ENCODE measurements around the gene APBA2.

The APBA2 gene

DNA sequence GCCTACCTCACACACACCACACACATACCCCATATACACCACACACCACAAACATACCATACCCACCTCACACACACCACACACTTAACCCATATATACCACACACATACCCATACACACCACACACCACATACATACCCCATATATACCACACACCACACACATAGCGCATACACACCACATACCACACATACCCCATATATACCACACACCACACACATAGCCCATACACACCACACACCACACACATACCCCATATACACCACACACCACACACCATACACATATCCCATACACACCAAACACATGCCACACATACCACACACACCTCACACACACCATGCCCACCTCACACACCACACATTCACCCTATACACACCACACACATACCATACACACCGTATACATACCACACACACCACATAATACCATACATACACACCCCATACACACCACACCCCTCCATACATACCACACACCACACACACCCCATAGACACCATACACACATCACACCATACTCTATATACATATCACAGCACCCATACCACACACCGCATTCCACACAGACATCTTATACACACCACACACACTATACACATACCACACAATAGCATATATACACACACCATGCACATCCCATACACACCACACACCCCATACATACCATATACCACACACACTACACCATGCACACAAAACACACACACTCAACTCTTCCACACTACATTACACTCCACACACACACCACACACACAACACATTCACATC lies 29.5 kb downstream of the APBA2 start:
- DNase-seq (ENCODE audit: low read depth, low spot score), result no peak

DNA sequence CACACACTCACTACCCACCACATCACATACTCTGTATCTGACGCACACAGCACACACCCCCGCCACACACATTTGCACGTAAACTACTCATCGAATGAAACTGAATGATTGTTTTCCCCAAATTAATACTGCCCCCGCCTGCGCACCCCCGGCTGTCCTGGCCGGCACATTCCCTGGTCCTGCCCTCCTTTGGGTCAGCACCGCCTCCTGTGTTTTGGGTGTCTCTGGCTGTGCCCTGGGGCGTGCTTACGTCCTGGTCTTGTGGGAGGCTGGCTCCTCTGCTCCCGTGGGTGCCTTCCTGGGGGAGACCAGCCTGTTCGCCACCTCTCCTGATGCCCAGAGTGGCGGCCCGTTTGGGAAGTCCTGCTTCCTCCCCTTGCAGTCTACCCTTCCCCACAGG lies 30.2 kb downstream of the APBA2 start:
- no peak for DNase-seq (ENCODE audit: low read depth, low spot score)

DNA sequence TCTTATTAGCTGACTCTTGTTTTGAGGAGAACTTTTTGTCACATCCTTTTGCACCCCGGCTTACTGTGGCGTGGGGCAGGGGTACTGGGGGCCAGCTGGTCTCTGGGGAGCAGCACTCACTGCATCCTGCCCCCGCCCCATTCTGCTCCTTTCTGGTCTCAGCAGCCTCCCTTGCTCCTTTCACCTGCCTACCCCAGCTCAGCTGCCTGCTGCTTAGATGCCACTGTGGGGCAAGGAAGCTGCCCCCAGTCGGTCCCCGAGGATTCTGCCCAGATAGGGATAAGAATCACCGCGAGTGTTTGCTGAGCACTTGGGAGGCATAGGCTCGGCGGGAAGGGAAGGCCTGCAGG lies 32.0 kb downstream of the APBA2 start:
- DNase-seq (ENCODE audit: low read depth, low spot score), result no peak

DNA sequence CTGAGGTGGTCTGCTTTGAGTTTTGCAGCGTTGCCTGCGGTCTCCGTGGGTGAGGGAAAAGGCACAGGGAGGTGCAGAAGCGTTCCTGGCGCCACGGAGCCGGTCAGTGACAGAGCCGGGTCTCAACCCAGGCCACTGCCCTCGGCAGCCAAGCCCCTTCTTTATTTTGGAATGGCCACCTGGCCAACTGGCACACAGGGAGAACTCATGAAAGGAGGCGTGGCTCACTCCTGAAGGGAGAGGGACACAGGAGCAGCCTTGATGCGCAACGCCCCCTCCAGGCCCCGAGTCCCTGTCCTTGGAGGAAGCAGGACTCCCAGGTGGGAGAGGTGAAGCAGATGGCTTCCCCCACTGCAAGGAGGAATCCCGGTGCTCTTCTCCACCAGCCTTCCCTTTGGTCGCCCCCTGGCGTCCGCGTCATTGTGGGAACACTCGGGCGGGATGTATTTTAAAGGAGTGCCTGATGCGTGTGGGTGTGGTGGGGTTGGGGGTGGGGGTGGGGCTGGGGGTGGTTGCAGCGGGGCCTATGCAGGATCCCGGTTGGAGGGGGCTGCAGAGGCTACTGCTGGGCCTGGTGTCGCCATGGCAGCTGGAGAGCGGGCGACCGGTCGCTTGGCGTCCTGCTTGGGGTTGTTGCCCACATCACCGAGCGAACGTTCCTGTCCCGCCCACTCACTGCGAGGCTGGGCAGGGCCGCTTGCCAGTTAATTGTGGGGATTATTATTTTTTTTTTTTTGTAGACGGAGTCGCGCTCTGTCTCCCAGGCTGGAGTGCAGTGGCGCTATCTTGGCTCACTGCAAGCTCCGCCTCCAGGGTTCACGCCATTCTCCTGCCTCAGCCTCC lies 32.6 kb downstream of the APBA2 start:
- DNase-seq (ENCODE audit: low read depth, low spot score), result no peak

DNA sequence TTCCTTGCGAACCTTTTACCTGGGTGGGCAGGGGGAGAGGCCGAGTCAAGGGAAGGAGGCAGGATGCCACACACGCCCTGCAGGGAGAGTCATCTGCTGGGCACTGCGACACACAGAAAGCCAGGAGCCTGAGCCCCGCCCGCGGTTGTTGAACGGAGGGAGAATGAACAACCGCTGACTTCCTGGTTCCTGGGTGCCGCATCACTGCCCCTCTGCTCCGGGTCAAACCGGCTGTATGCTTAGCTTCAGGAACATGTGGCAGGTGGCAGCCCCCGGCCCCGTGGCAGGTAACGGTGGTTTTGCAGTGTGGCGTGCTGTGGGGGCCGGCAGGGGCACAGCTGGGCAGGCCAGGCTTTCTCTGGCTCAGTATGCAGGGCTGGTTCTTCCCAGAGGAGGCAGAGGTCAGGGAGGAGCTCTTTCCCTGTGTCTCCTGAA lies 33.4 kb downstream of the APBA2 start:
- no peak for DNase-seq (ENCODE audit: low read depth, low spot score)

DNA sequence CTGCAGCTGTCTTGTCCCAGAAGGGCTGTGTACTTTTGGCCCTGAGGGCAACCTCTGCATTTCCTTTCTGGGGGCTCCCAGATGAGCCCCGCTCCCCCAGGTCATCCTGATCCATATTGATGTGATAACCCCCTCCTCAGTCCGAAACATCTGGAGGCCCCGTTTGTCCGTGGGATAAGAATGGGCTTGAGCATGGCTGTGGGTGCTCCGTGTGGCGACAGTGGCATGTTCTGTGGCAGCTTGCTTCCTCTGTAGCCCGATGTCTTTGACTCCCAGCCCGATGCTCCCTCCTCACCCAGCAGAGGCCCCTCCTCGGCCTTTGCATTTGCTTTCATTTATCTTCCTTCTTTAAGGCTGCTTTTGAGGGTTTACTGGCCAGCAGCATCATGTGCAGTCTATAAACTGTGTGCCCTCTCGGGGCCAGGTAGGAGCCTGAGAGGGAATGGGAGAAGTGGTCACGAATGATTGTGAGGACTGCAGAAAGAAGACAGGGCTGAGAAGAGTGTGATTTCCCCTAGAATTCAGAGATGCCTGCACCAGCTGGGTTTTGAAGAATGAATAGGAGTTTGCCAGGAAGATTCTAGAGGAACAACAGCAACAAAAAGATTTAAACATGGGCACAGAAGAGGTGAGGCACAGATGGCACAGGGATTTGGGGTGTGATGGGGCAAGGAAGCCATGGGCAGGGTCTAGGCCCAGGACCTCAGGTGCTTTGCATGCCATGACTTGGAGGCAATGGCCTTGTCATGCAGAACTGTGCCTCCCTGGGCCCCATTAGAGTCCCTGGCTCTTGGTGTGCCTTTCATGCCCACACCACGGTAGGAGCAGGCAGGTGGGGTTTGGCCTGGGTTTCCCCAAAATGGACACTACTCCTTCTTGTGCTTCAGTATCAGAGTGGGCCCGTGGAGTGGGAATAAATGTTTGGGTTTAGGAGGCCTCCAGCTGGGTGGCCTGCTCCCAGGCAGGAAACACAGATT lies 34.2 kb downstream of the APBA2 start:
- no peak for DNase-seq (ENCODE audit: low read depth, low spot score)

DNA sequence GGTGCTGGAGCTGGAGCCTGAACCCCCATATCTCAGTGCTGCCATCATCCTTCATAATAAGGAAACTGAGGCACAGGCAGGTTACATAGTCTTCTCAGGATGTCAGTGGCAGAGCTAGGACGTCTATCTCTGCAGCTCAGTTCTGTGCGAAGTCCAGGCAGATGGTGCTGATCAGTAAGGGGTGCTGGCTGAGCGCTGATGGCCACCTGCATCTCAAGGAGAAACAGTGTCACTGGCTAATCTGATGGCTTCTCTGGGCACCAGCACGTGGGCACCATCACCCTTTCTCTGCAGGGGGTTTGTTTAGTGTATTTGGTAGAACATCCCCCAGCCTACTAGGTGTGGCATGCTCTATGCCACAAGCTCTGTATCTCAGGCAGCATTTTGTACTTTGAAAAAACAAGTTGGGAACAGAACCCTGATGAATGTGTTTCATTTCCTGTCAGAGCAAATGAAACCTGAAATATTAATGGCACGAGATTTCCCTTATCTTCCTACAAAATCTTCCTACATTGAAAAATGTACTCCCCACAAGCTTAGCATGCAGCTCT lies 35.1 kb downstream of the APBA2 start:
- DNase-seq (ENCODE audit: low read depth, low spot score), result no peak

DNA sequence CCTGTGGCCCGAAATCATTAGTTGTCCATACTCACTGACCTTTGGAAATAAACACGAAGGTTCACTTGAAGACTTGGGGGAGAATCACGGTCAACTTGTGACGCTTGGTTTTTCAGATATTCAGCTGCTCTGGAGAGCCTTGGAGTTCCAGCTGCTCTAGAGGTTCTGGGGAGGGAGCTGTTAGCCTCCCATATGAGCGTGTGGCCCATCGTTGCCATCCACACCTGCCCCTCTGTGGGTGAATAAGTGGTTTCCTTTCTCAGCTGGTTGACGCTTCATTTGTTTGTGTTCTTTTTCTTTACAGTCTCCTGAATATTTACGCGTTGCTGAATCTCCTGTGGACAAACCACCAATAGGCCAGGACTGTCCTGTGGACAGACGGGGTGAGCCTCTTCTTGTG lies 35.6 kb downstream of the APBA2 start:
- no peak for DNase-seq (ENCODE audit: low read depth, low spot score)

DNA sequence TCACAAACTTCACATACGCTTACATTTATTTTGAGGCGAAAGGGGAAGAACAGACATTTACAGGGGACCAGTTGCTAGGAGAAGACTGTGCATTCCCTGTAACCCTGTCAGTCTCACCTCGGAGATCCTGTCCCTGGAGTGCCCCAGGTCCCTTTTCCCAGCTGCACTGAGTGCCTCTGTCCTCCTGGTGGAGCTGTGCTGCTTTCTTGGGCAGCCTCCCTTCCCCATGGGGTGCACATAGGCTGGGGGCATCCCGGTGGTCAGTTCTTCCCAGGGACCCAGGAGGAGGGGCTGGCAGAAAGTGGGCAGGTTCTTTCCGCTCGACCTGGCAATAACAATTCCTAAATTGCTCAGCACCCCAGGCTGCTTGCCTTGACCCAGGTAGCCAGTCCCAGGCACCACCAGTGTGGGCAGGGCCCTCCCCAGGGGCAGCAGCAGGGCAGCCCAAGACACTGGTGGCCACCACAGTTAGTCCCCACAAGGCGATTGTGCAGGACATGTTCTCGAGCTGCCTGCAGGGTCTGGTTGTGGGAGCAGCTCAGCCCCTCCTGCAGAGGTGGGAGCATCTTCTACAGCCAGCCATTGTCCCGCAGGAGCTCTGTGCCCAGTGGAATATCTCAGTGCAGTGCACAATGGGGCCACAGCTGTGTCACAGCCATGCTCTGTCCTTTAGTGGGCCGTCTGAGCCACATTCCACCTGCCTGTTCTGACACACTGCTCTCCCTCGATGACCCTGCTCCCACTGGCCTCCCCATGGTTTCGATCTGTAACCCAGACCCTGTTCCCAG lies 36.3 kb downstream of the APBA2 start:
- DNase-seq (ENCODE audit: low read depth, low spot score), result no peak

DNA sequence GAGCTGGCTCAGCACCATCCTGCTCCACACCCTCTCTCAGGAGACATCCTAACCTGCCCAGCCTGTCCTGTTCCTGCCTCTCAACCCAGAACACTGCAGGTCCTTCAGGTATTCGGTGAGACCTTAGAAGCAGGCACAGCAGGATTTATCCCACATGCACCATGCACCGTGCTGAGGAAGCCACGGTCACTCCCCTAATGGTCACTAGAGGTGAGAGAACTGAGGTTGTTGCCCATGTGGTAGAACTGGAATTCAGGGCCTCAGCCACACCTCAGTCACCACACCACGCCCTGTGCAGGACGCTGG lies 36.9 kb downstream of the APBA2 start:
- no peak for DNase-seq (ENCODE audit: low read depth, low spot score)

DNA sequence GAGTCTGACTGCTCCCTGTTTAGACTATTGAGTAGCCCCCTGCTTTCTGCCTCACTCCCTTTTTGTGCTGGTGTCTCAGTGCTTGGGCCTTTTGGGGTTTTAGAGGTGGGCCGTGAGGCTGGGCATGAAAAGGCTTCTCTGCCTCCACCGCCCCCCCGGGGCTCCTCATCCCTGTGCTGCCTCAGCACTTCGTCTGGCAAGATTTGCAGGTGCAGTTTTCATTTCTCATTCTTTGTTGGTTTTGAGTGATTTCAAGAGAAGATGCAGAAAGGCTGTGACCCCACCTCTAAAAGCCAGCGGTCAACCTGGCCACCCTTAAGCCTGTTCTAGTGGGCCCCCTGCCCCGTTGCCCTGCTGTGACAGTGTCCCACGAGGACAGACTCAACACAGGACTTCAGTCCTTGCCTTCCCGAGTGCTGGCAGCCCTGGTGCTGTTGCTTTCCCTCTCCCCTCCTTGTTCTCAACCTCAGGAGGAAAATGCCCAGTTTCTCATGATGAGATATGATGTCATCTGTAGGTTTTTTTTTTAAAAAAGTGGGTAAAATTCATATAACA lies 38.0 kb downstream of the APBA2 start:
- DNase-seq (ENCODE audit: low read depth, low spot score), result no peak

DNA sequence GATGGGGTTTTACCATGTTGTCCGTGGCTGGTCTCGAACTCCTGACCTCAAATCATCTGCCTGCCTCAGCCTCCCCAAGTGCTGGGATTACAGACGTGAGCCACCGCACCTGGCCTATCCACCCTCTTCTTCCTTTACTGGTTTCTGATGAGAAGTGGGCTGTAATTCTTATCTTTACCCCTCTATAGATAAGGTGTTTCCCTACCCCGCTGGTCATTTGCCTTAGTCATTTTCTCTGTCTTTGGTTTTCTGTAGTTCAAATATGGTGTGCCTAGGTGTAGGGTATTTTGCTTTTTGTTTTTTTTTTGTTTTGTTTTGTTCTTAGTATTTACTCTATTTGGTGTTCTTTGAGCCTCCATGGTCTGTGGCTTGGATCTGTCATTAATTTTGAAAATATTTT lies 41.3 kb downstream of the APBA2 start:
- no peak for DNase-seq (ENCODE audit: low read depth, low spot score)

DNA sequence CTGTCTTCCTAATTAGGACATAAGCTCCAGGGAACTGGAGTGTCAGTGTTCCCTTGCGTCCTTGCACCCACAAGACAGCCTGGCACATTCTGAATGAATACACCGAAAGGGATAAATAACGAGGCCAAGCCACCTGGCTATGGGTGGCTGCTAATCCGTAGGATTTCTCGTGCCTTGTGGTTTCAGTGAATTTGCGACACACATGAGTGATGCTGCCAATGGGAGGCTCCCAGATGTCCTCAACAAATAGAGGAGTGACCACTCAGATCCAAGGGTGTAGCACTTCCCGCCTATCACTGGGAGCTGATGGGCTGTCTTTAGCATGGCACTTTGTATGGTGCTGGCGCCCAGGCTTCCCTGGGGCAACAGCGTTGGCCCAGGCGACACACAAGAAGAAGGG lies 43.4 kb downstream of the APBA2 start:
- DNase-seq (ENCODE audit: low read depth, low spot score), result no peak

DNA sequence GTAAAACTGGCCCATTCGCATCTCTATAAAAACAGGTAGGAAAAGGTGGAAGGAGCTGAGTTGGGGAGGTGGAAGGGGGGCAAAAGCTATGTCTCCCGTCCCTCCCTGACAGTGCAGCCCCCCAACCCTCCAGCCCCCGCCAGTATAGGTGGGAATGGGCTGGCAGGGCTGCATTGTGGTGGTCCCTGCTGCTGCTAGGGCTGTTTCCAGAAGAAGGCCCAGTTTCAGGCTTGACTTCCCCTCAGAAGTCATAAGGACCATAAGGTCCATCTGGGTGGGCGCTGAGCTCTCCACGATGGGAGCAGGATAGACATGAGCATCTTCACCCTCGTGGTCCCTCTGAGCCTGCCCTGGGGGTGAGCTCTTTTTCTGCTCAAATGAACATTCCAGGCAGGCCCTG lies 44.2 kb downstream of the APBA2 start:
- DNase-seq (ENCODE audit: low read depth, low spot score), result no peak

DNA sequence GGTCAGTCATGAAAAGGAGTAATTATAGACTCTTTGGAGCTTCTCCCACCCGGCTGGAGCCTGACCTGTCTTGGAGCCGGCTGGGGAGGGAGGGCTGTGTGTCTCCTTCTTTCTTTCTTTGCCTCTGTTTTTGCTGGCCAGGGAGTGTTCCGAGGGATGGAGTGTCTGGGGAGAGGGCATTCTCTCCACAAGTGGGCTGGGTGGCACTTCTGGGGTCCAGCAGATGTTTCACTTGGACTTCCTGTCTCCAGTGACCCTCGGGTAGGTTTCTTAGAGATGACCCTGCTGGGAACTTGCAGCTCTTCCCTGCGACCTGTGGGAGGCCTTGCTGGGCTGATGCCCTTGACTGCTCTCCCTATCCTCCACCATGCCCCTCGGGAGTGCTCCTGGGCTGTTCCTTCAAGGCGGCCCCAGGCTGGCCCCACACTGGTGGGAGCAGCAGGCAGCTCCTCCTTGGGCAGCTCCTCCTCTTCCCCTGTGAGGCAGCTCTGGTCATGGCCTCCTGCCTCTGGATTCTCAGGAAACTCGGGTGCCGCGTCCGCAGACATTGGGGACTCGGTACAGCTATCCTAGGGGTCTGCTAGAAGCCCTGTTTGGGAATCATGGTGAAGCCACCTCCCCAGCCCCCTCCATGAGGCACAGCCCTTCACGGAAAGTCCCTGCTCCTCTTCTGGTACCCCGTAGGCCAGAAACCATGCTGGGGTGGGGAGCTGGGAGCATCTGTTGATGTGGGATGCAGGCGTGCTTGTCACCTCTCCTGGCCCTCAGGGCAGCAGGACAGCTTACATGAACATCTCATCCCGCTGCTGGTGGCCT lies 44.9 kb downstream of the APBA2 start:
- DNase-seq (ENCODE audit: low read depth, low spot score), result no peak

DNA sequence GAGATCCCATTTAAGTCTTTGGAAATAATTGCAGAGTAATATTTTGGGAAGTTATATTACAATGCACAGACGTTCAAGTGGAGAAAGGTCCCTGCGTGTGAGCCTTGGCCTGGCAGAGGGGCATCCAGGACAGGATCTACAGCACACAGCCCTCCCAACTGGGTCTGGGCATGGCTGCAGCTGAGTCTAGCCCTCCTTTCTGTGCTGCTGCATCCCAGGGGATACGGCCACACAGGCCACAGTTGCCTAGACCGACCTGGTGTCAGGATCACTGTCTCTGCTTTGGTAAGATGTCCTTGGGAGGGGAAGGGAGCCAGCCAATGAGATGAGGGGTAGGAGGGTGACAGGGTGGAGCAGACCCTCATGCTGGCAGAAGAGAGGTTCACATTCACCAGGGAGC lies 46.1 kb downstream of the APBA2 start:
- DNase-seq (ENCODE audit: low read depth, low spot score), result no peak

DNA sequence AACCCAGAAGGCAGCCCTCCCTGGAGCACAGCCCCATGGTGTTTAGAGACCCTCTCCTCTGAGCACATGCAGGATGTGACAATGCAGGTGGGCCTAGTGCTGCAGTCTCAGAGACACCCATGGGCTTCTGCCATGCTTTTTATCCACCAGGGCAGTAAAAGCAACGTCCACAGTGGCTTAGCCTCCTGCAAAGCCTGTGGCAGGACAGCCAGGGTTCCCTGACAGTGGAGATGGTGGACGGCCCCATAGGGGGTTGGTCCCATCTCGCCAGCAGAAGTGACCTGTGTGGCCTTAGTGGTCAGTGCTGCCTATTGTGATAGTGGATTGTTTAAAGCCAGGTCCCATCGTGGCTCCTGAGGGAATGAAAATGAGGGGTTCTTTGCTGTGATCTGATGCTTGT lies 46.6 kb downstream of the APBA2 start:
- DNase-seq (ENCODE audit: low read depth, low spot score), result no peak

DNA sequence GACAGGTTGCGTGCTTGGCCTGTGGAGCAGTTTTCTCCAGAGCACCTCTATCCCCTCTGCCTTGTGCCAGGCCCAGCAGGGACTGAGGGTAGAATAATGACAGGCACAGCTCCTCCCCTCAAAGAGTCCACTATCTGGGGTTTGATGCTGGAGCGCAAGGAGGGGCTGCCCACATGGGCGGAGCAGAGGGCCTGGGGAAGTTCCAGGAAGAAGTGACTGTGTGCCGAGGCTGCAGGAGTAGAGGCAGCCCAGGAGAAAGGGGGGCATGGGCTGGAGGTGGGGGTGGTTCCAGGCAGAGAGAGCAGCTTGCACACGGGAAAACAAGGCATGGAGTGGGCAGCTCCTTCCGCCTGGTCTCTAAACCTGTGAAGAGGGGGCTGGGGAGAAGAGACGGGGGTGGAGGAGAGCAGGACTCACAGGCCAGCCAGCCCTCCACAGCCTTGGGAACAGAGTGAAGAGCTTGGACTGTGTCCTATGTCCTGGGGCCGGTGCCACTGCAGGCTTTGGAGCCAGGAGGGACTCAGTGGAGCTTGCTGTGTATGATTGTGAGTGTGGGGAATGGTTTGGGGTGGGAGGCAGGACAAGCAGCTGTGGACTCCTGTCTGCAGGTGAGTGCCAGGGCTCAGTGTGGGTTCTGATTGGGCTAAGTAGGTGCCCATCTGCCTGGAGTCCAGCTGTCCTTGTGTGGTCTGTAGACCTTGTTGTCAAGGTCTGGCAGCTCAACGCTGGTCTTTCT lies 48.1 kb downstream of the APBA2 start:
- no peak for DNase-seq (ENCODE audit: low read depth, low spot score)

DNA sequence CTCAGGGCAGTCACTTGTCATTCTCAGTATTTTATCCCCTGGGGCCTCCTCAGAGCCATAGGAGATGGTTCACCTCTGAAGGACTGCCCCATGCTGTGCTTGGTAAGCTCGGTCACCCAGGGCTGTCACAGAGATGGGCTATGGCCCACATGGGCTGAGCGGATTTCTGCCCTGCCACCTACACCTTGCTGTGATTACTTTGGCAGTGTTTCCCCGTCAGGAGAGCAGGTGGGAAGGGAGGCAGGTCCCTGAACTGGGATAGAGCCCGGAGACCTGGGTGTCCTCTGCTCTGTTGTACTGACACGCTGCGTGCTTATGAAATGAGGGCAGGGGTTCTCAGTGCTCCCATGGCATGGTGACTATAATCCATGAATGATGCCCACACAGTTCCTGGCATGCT lies 48.9 kb downstream of the APBA2 start:
- DNase-seq (ENCODE audit: low read depth, low spot score), result no peak

All from smooth muscle cell of the brain vasculature (primary cell).